HG03103 (cell line): Measurements from ENCODE around the gene STC2.
A peak's percentile ranks its signal among the peaks of the same experiment; 100 is the strongest.
"Not testable (repeated sequence)": the region's sequence is repeated elsewhere in the genome, so short reads cannot be mapped to it uniquely, and the experiment has no call there.

Experiments used
- ATAC-seq: cut with Tn5 transposase; IDR thresholded peaks from one replicate; pipeline ENCODE4 v1.9.1; 2021; ENCODE audit warnings: low read depth; ENCODE audit not compliant: unreplicated experiment

The STC2 gene

DNA sequence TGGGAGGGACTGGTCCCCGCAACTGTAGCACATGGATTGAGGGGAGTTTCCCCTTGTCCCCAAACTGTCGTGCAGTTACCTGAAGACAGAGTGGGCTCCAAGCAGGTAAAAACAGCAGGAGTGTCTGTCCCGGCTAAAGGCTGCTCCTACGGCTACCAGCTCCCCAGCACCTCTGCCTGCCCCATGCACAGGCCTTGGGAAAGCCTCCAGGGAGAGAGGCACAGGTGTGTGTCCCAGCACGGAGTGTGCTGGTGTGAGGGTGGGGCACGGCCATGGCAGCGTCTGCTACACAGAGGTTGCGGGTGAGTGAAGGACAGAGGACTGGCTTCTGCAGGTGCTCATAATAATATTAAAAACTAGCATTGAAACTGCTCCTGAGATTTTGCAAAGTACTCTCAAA, 30.4 kb downstream of the STC2 start:
- no peak for ATAC-seq

GRCh38 chr5:173296737-173297676, 31.2 kb downstream of the STC2 start:
- ATAC-seq = no peak

- no peak for ATAC-seq
Observed at GRCh38 chr5:173295796-173296195, 32.4 kb downstream of the STC2 start.

DNA sequence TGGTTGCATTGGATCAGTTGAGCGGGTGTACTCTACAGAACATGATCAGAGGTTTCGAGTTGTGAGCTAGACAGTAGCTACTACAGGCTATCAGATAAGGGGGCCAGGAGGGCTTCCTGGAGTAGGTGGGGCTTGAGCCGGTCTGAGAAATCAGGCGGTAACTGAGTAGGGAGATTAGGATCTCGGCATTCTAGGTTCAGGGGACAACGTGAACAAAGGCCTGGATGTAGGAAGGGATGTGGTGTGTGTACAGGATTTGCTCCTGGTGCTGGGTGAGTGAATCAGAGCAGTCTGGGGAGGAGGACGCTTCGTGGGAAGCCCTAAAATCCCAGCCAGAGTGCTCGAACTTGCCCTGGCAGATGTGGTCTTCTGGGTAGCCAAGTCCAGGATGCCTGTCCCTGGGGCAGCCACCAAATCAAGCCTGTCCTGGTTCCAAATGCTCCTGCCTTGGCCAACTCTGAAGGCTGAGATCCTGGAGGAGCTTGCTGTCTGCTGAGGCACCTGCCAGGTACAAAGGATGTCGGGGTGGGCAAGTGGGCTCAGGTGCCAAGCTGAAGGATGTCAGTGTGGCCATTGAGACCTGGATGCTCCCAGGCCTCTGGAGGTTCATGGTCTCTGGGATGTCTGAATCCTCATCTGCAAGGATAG, 33.4 kb downstream of the STC2 start:
- no peak for ATAC-seq

DNA sequence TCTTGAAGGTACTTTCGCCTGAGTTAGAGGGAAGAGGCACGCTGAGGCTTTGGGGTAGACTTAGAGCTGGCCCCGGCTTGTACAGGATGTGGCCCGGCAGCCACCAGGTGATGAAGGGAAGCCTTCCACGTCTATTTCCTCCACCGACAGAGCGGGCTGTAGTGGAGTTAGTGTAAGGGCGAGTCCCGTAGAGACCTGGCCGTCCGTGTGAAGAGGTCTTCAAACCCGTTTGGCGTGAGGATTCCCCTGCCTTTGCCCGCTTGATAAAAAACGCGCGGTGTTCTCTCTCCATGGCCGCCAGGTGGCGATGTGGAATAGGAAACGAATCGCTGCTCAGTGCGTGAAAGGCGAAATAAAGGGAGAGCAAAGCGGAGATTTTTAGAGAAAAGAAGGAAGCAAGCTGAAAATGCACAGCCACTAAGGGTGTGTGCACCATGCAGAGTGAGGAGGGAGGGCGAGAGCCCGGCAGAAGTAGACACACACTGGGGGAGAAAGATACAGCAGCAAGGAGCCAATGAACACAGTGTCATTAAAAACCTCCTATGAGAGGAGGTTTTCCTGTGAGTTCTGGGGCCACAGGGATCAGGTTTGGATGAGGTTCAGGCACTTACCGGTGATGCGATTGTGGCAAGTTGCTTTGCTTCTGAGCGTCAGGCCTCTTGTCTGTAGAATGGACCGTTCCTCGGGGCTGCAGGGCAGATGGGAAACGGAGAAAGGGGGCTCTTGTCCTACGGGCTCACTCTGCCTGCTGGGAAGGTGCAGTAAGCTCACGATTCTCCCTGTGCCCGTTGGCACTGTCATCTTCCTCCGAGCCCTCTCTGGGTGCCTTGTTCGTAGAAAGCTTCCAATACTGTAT, 34.2 kb downstream of the STC2 start:
- peak; percentile 64 for ATAC-seq

- ATAC-seq = no peak
Observed at GRCh38 chr5:173291722-173292658, 36.2 kb downstream of the STC2 start.

DNA sequence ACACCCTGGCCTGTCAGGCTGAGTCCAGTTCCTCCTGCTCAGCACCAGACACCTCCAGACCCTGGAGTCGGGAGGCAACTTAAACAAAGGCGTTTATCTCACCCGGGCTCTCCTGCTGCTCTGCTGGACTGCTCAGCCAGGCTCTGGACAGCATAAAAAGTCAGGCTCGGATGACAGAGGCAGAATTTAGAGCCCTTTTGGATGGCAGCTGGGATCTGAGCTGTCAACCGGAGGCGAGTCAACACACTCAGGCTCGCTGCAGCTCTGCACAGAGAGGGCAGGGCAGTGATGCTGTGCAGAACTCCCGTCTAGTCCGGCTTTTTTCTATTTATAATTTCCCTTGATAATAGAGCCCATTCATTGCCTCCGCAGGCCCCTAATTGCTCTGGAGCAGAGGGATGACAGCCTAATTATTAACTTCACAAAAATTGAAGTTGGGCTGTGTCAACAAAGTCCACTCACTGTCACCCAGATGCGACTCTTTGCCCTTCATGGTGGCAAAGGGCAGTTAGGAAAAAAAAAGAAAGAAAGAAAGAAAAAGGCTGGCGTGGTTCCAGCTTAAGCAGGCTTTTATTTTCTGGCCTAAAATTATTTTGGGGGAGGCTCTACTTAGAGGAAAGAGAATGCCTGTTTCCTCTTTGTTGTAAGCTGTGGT, 37.6 kb downstream of the STC2 start:
- ATAC-seq = no peak

DNA sequence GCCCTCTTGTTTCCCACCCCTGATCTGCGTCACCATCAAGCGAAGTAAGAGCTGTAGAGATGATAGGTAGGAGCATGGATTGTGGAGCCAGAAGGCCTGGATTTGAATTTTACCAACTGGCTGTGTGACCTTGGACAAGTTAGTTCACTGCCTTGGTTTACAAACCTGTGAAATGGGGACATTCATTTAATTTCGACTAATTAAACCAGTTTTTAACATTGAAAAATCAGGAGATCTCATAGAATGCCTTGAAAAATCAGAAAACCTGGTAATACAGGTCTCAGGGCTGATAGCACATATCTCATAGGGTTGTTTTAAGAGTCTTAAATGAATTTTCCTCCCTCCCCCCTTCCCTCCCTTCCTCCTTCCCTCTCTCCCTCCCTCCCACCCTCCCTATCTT, 38.8 kb downstream of the STC2 start:
- no peak for ATAC-seq

DNA sequence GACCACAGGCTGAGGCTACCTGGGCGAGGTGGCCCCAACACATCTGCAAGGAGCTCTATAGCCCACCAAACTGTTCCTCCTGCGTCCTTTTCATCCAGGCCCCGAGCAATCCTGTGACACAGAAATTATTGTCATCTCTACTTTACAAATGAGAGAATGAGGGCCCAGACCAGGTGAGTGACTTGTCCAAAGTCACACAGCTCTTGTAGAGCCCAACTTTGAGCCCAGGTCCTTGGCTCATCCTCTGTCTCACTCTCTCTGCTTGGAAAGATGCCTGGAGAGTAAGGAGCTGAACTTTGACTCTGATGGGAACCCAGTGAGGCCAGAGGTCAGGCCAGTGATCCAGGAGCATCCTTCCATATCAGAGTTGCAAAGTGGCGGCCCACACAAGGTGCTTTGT, 39.6 kb downstream of the STC2 start:
- no peak for ATAC-seq

- no peak for ATAC-seq
Observed at GRCh38 chr5:173287086-173287485, 41.1 kb downstream of the STC2 start.

GRCh38 chr5:173284343-173284958, 43.8 kb downstream of the STC2 start:
- not testable (repeated sequence) for ATAC-seq

- ATAC-seq = peak; percentile 90
Observed at GRCh38 chr5:173283318-173284288, 44.6 kb downstream of the STC2 start.

- no peak for ATAC-seq
Observed at GRCh38 chr5:173282916-173283315, 45.3 kb downstream of the STC2 start.

GRCh38 chr5:173281910-173282309, 46.3 kb downstream of the STC2 start:
- no peak for ATAC-seq

DNA sequence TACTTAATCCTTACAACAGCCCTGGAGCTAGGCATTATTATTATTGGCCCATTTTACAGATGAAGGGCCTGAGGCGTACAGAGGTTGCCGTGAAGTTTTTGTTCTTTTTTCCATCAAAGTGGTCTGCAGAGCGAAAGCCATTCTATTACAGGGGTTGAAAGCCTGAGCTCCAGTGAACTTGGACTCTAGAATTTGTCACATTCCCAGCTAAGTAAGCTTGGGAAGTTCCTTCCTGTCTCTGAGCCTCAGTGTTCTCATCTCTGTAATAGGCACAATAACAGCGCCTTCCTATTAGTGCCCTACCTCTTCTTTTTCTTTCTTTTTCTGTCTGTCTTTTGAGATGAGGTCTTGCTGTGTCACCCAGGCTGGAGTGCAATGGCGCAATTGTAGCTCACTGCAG, 49.0 kb downstream of the STC2 start:
- no peak for ATAC-seq

- no peak for ATAC-seq
Observed at GRCh38 chr5:173278641-173279040, 49.6 kb downstream of the STC2 start.

DNA sequence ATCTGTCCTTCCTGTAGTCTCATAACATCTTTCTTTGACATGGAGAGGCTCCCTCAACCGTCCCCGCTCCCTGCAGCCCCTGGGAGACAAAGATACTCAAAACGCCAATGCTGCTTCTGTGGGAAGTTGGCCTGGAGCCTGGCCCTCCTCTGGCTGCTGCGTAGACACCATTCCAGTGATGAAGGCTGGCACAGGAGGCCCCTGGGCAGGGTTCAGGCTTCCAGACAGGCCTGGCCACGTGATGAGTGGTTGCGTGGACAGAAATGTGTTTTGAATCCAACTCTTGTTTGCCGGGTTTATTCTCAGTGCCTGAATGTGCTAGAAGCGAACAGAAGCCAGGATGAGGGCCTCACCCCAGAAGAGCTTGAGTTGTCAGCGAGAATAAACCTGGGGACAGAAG, 50.0 kb downstream of the STC2 start:
- no peak for ATAC-seq

DNA sequence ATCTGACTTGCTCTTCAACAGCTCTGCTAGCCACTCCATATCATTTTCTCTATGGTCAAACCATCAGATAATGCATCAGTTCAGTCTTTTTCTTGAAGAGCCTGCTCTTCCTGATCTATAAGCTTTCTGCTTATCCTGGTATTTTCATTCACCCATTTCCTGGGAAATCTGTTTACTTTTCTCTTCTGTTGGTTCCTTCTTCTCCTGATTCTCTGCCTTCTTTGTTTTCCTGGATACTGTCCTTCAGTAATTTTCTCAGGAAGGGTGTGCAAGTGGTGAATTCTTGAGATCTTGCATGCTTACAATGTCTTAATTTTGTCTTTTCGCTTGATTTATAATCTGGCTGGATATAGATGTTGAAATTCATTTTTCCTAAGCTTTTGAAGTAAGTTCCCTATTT, 53.4 kb downstream of the STC2 start:
- no peak for ATAC-seq
